Putamen (tissue), 1 donor: ENCODE data around the gene EWSR1.
"Not testable (repeated sequence)": the region's sequence is repeated elsewhere in the genome, so short reads cannot be mapped to it uniquely, and the experiment has no call there.

Source experiments
- DNase-seq: peaks from one replicate; pipeline ENCODE4 v3.0.0-alpha.2; 2016; ENCODE audit warnings: low spot score

EWSR1 gene

DNA sequence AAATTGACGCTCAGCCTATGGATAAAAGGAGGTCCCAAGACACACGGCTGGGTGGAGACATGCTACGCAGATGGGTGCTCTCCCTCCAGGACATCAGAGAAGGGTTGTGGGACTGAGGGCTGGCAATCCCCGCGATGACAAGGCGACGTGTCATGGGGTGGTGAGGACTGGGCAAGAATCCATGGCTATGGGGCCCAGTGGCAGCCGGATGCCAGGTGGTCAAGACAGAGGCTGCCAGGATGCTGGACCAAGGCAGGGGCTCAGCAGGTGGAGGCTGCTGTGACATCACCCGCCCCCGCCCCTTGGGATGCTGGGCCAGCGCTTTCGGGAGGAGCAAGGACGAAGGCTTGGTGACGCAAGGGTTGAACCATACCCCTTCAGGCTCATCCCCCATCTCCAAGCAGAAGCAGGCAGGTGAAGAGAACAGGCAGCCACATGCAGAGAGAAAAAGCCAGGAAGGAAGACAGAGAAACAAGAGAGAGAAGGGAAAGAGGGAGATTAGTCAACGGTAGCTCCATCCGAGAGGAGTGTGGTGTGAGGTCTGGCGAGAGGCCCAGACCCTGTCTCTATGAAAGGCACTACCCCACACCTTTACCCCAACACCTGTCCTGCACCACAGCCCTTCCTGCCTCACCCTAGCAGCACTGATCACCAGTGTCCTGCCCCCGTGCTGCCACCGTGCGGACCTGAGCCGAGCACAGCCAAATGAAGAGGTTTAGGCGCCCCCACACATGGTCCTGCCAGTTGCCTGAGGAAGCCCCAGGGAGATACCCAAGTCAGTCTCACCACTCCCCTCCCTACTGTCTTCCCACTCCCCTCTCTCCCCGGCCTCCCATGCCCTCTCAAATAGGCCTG lies 71.5 kb downstream of the EWSR1 start:
- DNase-seq, result no peak

- no peak for DNase-seq
These were observed 72.5 kb downstream of the EWSR1 start for GRCh38 chr22:29340566-29340965.

DNA sequence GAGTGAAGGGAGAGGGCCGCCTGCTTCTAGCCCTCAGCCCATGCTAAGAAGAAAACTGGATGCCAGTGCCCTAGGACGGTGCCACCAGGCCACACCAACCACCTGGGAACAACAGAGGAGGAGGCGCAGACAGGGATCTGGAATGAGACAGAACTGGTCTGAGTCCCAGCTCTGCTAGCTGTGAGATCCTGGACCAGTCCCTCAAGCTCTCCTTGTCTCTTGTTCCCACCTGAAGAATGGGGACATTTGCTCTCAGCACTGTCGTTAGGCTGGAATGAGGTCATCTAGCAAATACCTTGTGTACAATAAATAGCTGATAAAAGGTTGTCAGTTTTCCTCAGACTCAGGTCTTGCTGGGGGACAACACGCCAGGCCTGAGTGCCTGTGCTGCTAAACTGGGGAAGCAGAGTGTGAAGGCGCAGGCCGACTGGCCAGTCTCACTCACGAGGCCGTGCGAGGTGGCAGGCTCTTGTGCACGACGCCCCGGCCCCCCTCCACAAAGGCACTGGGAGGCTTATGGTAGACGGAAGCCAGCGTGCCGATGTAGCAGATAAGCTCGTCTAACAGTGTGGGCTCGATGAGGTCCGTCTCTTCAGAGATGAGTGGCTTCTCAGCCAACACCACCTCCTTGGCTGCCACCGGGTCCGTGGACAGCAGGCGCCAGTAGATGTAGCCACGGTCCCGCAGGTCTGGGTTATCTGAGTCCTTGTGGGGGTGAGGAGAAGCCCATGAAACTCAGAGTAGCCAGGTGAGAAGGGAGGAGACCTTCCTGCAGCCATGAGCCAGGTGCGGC lies 73.2 kb downstream of the EWSR1 start:
- no peak for DNase-seq

- DNase-seq, result no peak
These were observed 73.7 kb downstream of the EWSR1 start for GRCh38 chr22:29341849-29342127.

DNA sequence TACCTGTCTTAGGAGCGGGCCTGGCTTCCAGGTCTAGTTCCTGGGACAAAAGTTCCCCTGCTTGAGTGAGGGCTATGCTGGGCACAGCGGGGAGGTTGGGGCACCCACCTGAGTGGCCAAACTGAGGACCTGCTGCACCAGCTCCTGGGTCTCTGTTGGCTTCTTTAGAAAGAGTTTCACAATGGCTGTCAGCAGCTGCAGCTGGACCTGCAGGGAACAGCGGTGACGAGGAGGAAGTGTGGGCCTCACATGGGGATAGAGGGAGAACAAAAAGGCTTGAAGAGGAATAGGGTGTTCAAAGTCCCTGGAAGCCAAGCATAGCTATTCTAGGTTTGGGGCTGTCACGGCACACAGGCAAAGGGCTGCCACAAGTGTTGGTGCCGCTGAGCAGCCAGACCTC lies 74.1 kb downstream of the EWSR1 start:
- DNase-seq, result no peak

GRCh38 chr22:29342577-29343312 lies 74.7 kb downstream of the EWSR1 start:
- DNase-seq, result no peak

DNA sequence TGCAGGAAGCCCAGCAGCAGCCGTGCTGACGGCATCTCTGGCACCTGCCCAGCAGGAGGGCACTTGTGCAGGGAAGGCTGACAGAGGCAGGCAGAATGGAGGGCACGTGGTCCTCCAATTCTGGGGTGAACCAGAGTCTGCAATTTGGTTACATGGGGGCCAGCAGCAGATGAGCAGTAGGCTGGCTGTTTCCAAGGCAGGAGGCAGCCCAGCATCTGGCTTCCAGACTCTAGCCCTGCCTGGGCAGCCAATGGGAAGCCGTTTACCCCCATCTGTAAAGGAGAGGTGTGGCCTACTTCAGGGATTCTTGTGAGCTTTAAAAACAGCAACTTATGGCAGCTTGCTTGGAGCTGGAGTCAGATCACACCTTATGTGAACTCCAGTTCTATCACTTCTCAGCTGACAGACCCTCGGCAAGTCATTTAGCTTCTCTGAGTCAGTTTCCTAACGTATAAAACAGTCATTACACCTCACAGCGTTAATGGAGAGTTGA lies 75.3 kb downstream of the EWSR1 start:
- no peak for DNase-seq

GRCh38 chr22:29344137-29344536 lies 76.1 kb downstream of the EWSR1 start:
- no peak for DNase-seq

DNA sequence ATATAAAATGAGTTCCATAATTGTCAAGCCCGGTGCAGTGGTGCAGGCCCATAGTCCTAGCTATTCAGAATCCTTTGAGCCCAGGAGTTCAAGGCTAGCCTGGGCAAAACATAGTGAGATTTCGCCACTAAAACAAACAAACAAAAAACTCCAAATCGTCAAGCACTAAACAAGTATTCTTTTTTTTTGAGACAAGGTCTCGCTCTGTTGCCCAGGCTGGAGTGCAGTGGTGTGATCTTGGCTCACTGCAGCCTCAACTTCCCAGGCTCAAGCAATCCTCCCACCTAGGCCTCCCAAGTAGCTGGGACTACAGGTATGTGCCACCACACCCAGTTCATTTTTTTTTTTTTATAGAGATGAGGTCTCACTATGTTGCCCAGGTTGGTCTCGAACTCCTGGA lies 76.8 kb downstream of the EWSR1 start:
- DNase-seq, result not testable (repeated sequence)

DNA sequence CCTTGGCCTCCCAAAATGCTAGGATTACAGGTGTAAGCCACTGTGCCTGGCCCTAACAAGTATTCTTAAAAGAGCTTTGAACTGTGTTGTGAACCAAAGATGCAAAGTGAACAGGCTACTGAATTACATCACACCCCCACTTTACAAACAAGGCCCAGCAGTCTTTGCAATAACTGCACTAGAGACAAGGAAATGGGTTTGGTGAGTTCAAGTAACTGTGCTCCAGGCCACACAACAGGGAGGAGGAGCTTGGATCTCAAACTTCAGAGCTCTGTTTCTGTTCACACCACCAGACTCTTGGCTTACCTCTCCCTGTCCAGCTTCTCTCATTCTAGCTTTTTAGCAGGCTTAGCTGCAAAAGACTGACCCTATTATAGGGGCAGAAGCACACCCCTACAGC lies 77.9 kb downstream of the EWSR1 start:
- DNase-seq, result no peak

- peak; percentile 75 for DNase-seq
These were observed 78.6 kb downstream of the EWSR1 start for GRCh38 chr22:29346659-29347058.

DNA sequence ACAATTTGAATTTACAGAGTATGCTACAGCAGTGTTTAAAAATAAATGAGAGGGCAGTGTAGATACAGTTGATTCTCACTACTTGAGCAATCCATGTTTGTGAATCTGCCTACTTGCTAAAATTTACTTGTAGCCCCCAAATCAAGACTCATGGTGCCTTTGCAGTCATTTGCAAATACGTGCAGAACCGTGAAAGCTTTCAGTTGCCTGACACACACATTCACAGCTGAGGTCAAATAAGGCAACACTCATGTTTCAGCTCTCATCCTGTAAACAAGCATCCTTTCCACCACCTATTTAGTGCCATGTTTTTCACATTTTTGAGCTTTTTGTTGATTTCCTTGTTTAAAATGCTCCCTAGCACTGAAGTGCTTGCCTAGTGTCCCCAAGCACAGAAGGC lies 80.0 kb downstream of the EWSR1 start:
- DNase-seq, result no peak

GRCh38 chr22:29348956-29349355 lies 80.9 kb downstream of the EWSR1 start:
- no peak for DNase-seq
